Activated T-helper 17 cell treated with anti-CD3 and anti-CD28 coated beads, Interleukin-2, amount 50 U/mL, for 72 hours (primary cell): ENCODE results near the gene RBM26. TPM values are rescaled to one million over a fixed set of nuclear protein-coding genes. Genes with fewer than 3 reads are reported as not detected.
"Not testable (repeated sequence)": the region's sequence is repeated elsewhere in the genome, so short reads cannot be mapped to it uniquely, and the experiment has no call there.

Experiments used
- ATAC-seq: fragments of 150-1000 bp; cut with Tn5 transposase; replicated peaks from 2 replicates; pipeline ENCODE4 v1.10.0; 2021; ENCODE audit warnings: mild to moderate bottlenecking, moderate library complexity
- H3K27ac Mint-ChIP-seq: one replicate; pipeline ENCODE4 v1.8.0; 2022; ENCODE audit warnings: mixed read lengths
- H3K27me3 Mint-ChIP-seq: one replicate; pipeline ENCODE4 v1.8.0; 2022; ENCODE audit warnings: mixed read lengths
- H3K36me3 Mint-ChIP-seq: one replicate; pipeline ENCODE4 v1.8.0; 2022; ENCODE audit warnings: low read depth, mild to moderate bottlenecking, mixed read lengths
- H3K4me1 Mint-ChIP-seq: one replicate; pipeline ENCODE4 v1.8.0; 2022; ENCODE audit warnings: mixed read lengths
- H3K4me3 Mint-ChIP-seq: one replicate; pipeline ENCODE4 v1.8.0; 2022; ENCODE audit warnings: mild to moderate bottlenecking, mixed read lengths
- H3K9me3 Mint-ChIP-seq: one replicate; pipeline ENCODE4 v1.8.0; 2022; ENCODE audit warnings: mixed read lengths
- total RNA-seq, 2 donors: library from RNA; stranded (reverse); gene quantifications; one replicate each; pipeline ENCODE4 v1.2.3, GENCODE V29; 2022

RBM26 gene
- total RNA-seq, 2 donors from 2014 or later: 56.8 to 71.8 TPM

DNA sequence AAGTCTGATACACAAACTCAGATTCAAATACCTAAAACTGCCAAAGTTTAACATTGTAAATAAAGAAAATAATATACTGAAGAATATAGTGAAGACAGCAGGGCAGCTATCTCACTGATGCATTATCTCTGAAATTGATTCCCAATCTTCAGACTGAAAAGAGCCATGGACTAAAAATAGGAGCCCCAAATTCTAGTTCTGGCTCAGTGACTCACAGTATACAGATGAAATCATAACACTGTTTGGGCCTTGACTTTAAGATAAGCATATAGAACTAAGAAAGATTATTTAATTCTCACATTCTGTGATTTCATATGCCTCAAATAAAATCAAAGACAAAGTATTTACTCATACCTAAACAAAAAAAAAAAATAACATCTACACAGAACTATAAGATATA, 53.9 kb downstream of the RBM26 start:
- Mint-ChIP-seq H3K36me3 (peaks cover 100% of the 10 kb centered on the region), H3K27me3 (no peaks in the 10 kb centered on the region), H3K4me1 (no peaks in the 10 kb centered on the region), H3K4me3 (no peak overlapping the region), H3K9me3 (no peaks in the 10 kb centered on the region), H3K27ac (no peak overlapping the region)
- no peak for ATAC-seq

DNA sequence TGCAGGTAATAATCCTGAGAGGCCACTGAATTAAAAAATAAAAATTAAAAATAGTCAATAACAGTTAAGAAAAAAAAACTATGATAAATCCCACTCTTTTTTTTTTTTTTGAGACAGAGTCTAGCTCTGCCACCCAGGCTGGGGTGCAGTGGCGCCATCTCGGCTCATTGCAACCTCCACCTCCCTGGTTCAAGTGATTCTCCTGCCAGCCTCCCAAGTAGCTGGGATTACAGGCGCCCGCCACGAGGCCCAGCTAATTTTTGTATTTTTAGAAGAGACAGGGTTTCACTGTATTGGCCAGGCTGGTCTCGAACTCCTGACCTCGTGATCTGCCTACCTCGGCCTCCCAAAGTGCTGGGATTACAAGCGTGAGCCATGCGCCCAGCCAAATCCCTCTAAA, 56.4 kb downstream of the RBM26 start:
- ATAC-seq: not testable (repeated sequence)

DNA sequence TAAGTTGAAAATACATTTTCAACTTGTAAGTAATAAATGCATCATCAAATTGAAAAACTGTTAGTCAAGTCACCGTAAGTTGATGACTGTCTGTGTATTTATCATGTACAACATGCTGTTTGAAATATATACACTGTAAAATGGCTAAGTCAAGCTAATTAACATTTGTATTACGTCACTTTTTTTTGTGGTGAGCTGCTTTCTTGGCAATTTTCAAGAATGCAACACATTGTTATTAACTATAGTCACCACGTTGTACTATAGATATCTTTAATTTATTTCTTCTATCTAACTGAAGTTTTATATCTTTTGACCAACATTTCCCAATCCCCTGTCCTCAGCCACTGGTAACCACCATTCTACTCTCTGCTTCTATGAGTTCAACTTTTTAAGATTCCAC, 57.0 kb downstream of the RBM26 start:
- H3K27ac Mint-ChIP-seq: no peak overlapping the region
- H3K4me1 Mint-ChIP-seq: no peaks in the 10 kb centered on the region
- peaks cover 93% of the 10 kb centered on the region for H3K36me3 Mint-ChIP-seq
- ATAC-seq: no peak
- H3K27me3 Mint-ChIP-seq: no peaks in the 10 kb centered on the region
- no peaks in the 10 kb centered on the region for H3K9me3 Mint-ChIP-seq
- no peak overlapping the region for H3K4me3 Mint-ChIP-seq

More for the DNA sequence above, 56.4 kb downstream of the RBM26 start:
- not testable (repeated sequence) for H3K9me3 Mint-ChIP-seq, H3K27me3 Mint-ChIP-seq, H3K27ac Mint-ChIP-seq, H3K4me1 Mint-ChIP-seq, H3K4me3 Mint-ChIP-seq
- peaks cover 95% of the 10 kb centered on the region for H3K36me3 Mint-ChIP-seq

DNA sequence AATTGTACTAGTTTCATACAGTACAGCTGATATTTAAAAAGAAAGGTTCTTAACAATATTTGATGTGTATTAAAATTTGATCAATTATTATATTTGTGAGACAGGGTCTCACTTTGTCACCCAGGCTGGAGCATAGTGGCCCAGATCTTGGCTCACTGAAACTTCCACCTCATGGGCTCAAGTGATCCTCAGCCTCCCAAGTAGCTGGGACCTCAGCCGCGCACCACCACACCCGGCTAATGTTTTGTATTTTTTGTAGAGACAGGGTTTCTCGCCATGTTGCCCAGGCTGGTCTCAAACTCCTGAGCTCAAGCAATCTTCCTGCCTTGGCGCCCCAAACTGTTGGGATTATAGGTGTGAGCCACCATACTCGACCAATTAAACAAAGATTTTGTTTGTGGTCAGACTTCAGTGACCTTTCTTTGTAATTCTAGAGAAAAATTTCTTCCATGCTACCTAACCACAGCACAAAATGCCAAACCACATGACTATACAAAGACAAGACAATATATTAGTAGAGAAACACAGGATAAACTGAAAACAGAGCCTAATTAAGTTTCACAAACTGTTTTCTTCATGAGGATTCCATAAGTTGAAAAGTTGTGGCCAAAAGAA, 59.6 kb downstream of the RBM26 start:
- H3K36me3 Mint-ChIP-seq: peaks cover 92% of the 10 kb centered on the region
- H3K4me1 Mint-ChIP-seq: no peaks in the 10 kb centered on the region

DNA sequence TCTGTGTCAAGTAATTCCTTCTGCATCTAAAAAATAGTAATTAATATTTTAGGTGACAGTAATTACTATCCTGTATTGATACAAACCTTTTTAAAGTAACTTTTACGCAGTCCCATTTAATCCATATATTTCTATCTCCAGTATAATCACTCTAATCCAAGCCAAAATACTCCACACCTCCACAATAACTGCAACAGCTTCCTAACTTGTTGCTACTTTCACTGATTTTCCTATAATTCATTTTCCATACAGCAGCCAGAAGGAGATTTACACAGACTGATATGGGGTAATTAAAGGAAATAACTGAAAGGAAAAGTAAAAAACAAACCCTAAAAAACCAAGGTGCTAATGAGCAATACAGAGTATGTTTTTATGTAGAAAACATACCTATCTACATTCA, 64.9 kb downstream of the RBM26 start:
- Mint-ChIP-seq H3K4me3 (no peak overlapping the region), H3K36me3 (peaks cover 93% of the 10 kb centered on the region), H3K9me3 (no peaks in the 10 kb centered on the region), H3K27me3 (no peaks in the 10 kb centered on the region), H3K4me1 (no peaks in the 10 kb centered on the region), H3K27ac (no peak overlapping the region)
- ATAC-seq: no peak

More for the DNA sequence above, 59.6 kb downstream of the RBM26 start:
- Mint-ChIP-seq H3K4me3 (no peak overlapping the region), H3K27me3 (no peaks in the 10 kb centered on the region), H3K9me3 (no peaks in the 10 kb centered on the region), H3K27ac (no peak overlapping the region)
- no peak for ATAC-seq

DNA sequence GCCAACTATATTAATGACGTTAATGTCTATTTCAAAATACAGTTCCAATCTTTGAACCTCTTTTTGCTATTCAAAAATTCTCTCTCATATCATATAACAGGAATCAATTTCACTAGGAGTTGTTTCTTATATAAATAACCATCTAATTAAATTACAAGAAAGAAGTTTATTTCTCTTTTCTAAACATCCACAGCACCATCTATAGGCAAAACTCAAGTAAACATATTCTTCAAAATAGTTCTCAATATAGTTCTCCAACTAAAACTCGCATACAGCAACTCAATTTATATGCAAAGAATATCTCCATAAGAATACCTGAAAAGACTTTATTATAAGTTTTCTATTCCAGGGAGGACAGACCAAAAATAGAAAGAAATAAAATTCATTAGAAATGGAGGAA, 65.6 kb downstream of the RBM26 start:
- H3K27ac Mint-ChIP-seq: no peak overlapping the region
- no peak for ATAC-seq
- no peak overlapping the region for H3K4me3 Mint-ChIP-seq
- H3K4me1 Mint-ChIP-seq: no peaks in the 10 kb centered on the region
- H3K9me3 Mint-ChIP-seq: no peaks in the 10 kb centered on the region
- no peaks in the 10 kb centered on the region for H3K27me3 Mint-ChIP-seq
- peaks cover 95% of the 10 kb centered on the region for H3K36me3 Mint-ChIP-seq

DNA sequence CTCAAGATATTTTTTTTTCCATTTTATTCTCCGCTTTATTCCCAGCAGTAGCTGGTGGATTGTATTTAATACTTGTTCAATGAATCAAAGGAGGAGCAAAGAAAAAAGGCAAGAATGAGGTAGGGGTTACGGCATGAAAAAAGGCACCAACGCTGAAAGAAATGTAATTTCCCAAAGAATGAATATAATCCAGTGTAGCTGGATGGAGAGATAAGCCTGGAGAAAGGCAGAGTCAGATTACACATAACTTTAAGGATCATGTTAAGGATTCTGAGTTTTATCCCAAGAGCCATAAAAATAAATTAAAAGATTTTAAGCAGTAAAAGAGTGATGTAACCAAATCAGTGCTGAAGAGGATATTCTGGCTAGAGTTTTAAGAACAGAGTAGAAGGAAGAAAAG, 67.7 kb downstream of the RBM26 start:
- Mint-ChIP-seq H3K27ac (no peak overlapping the region), H3K27me3 (no peaks in the 10 kb centered on the region), H3K4me3 (no peak overlapping the region), H3K36me3 (peaks cover 97% of the 10 kb centered on the region), H3K4me1 (no peaks in the 10 kb centered on the region), H3K9me3 (no peaks in the 10 kb centered on the region)
- ATAC-seq: no peak

DNA sequence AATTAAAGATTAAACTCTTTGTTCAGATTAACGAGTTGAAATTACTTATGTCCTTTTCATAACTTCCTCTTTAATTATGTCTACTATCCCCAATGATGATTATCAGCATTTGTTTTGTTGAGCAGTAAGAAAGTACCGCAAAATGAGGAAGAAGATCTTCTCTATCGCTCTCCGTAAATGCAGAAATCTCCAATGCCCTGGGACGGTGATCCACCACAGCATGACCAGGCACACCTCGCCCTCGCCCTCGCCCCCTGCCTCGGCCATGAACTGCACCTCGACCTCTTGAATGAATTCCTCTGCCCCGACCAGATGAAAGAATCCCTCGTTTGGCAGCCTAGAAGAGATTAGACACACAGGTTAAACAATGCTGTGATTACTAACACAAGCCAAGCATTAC, 69.1 kb downstream of the RBM26 start:
- Mint-ChIP-seq H3K4me1 (no peaks in the 10 kb centered on the region), H3K4me3 (no peak overlapping the region), H3K36me3 (peaks cover 99% of the 10 kb centered on the region), H3K27ac (peak overlapping the region; percentile 50), H3K27me3 (no peaks in the 10 kb centered on the region), H3K9me3 (no peaks in the 10 kb centered on the region)
- no peak for ATAC-seq

DNA sequence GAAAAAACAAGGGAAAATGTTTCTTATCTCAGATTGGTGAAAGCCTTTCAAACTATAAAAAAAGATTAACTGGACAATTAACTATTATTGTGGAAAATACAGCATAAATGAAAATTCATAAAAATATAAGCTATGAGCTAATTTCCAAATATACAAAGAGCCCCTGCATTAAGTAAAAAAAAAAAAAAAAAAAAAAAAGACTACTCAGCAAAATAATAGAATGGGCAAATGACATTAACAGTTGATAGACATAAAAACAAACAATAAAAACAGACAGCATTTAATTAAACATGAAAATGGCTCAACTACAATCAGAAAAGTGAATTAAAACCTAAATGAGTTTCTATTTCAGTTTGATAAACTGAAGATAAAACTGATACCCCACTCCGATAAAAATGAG, 77.5 kb downstream of the RBM26 start:
- Mint-ChIP-seq H3K4me1 (no peaks in the 10 kb centered on the region), H3K4me3 (no peak overlapping the region), H3K9me3 (no peaks in the 10 kb centered on the region), H3K27me3 (no peaks in the 10 kb centered on the region), H3K36me3 (peaks cover 80% of the 10 kb centered on the region), H3K27ac (no peak overlapping the region)
- no peak for ATAC-seq

DNA sequence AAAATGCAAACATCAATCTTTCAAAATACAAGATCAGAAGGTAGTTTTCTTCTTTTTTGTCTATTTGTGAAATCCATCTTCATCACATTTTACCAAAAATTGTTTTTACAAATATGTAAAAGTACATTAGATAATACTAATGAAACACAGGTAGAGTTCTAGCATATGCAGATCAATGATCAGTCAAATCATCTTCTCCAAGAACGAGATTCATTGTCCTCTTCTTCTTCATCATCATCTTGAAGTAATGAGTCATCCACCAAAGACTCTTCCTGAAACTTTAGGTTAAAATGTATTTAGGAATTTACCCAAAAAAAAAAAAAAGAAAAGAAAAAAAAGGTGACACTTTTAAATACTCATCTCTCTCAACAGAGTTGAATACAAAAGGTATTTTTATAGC, 85.6 kb downstream of the RBM26 start:
- Mint-ChIP-seq H3K9me3 (no peaks in the 10 kb centered on the region), H3K27ac (no peak overlapping the region), H3K4me1 (no peaks in the 10 kb centered on the region), H3K36me3 (peaks cover 87% of the 10 kb centered on the region), H3K4me3 (no peak overlapping the region), H3K27me3 (no peaks in the 10 kb centered on the region)
- peak; percentile 62 for ATAC-seq

DNA sequence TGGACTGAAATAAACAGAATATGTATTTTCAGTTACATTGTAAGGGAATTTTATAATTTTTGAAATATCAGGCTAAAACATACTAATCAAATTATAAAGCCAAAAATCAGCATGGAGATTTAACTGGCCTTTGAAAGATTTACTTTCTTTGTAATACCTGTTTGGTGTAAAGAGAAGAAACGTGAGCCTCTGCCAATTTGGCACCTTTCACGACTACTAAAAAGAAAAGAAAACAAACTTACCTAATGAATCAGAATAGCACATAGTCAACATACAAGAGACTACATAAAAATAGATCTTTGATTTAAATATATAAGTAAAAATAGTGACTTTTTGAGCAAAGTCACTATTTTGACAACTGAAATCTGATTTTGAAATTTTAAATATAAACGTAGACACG, 87.4 kb downstream of the RBM26 start:
- no peak overlapping the region for H3K27ac Mint-ChIP-seq

DNA sequence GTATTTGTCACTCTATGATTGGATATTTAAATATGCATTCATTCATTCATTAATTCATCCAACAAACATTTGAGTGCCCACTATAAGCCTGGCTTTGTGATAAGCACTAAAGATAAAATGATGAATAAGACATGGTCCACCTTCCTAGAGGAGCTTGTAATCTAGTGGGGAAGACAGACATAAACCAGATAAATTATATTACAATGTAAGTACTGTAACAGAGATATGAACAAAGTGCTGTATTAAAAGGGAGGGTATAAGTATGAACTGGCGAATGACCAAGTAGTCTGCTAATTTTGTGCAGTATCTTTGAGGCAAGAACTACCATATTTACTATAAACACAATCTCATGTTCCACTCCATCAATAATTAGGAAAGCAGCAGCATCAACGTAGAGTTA, 88.2 kb downstream of the RBM26 start:
- no peaks in the 10 kb centered on the region for H3K4me1 Mint-ChIP-seq
- H3K27me3 Mint-ChIP-seq: no peaks in the 10 kb centered on the region
- no peak overlapping the region for H3K4me3 Mint-ChIP-seq
- peaks cover 88% of the 10 kb centered on the region for H3K36me3 Mint-ChIP-seq
- no peak for ATAC-seq
- H3K9me3 Mint-ChIP-seq: no peaks in the 10 kb centered on the region
- peak overlapping the region; percentile 46 for H3K27ac Mint-ChIP-seq

More for the DNA sequence above, 87.4 kb downstream of the RBM26 start:
- H3K27me3 Mint-ChIP-seq: no peaks in the 10 kb centered on the region
- H3K9me3 Mint-ChIP-seq: no peaks in the 10 kb centered on the region
- H3K4me3 Mint-ChIP-seq: no peak overlapping the region
- ATAC-seq: no peak
- H3K4me1 Mint-ChIP-seq: no peaks in the 10 kb centered on the region
- H3K36me3 Mint-ChIP-seq: peaks cover 88% of the 10 kb centered on the region

DNA sequence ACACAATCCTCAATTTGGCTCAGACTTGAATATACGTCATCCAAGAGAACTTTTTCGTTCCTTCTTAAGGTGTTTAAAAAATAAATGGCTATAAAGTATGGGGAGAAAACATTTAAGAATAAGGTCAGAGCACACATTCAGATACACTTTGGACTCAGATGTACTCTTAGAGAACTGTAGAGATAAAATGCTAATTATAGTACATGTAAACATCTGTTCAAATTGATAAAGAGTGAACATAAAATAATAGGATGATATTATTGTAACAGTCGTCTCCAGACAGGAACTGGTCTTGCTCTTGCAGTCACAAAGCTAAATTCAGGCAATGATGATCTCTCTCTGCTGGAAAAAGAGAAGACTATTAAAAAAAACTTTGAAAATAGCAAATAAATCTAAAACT, 91.4 kb downstream of the RBM26 start:
- Mint-ChIP-seq H3K27me3 (no peaks in the 10 kb centered on the region), H3K36me3 (peaks cover 60% of the 10 kb centered on the region), H3K4me1 (no peaks in the 10 kb centered on the region), H3K9me3 (no peaks in the 10 kb centered on the region), H3K27ac (no peak overlapping the region), H3K4me3 (no peak overlapping the region)
- ATAC-seq: no peak

DNA sequence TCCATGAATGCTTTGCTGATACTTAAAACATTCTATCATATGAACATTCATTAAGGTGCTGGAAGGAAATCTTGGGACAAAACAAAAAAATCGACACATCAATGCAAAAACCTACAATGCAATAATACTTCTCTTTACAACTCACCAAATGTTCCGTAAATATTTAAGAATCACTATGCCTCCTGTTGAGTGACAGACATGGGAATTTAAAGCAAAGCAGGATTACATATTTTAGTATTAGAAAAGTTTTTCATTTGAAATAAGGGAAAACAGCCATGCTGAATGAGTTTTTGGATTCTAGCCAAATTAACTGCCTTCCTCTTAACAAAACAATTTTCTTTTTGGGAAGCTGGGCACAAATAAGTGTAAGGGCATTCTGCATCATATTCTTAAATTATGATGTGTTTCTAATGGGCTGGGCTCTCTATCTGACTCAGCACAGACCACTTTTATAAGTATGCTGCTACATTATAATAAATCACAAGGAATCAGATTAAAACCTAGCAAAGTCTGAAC, 93.7 kb downstream of the RBM26 start:
- no peaks in the 10 kb centered on the region for H3K9me3 Mint-ChIP-seq
- H3K4me3 Mint-ChIP-seq: no peak overlapping the region
- H3K4me1 Mint-ChIP-seq: no peaks in the 10 kb centered on the region
- H3K36me3 Mint-ChIP-seq: peaks cover 38% of the 10 kb centered on the region
- H3K27me3 Mint-ChIP-seq: no peaks in the 10 kb centered on the region
- no peak for ATAC-seq
- no peak overlapping the region for H3K27ac Mint-ChIP-seq

DNA sequence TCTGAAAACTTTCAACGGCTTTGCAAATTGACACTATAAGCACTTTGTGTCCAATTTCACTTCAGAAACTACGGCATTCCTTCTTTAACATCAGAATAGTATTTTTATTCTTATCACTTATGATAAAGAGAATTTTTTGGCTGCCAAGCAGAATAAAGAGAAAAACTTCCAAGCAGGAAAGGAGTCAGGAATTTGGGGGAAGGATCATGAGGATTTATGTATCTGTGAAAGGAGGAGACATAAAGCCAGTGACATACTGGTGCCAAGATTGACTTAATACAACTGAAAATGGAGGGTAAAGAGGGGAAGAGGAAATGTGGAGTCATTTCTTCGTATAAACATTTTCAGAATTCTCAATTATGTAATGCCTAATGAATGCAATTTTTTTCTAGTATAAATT, 94.7 kb downstream of the RBM26 start:
- no peaks in the 10 kb centered on the region for H3K27me3 Mint-ChIP-seq
- no peaks in the 10 kb centered on the region for H3K4me1 Mint-ChIP-seq
- H3K27ac Mint-ChIP-seq: no peak overlapping the region
- ATAC-seq: no peak
- no peak overlapping the region for H3K4me3 Mint-ChIP-seq
- peaks cover 32% of the 10 kb centered on the region for H3K36me3 Mint-ChIP-seq
- no peaks in the 10 kb centered on the region for H3K9me3 Mint-ChIP-seq

DNA sequence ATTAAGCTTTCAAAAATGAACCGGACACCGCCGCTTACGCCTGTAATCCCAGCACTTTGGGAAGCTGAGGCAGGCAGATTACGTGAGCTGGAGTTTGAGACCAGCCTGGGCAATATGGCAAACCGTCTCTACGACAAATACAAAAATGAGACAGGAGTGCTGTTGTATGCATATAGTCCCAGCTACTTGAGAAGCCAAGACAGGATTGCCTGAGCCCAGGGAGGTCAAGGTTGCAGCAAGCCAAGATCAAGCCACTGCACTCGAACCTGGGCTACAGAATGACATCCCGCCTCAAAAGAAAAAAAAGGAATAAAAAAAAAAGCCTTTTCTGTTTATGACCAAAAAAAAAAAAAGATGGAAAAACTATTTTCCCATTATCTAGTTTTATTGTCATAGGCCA, 96.4 kb downstream of the RBM26 start:
- H3K4me3 Mint-ChIP-seq: no peak overlapping the region
- H3K27ac Mint-ChIP-seq: no peak overlapping the region
- H3K9me3 Mint-ChIP-seq: no peaks in the 10 kb centered on the region
- H3K27me3 Mint-ChIP-seq: no peaks in the 10 kb centered on the region
- H3K4me1 Mint-ChIP-seq: no peaks in the 10 kb centered on the region
- peaks cover 16% of the 10 kb centered on the region for H3K36me3 Mint-ChIP-seq
- no peak for ATAC-seq
